GM12873 (cell line): ENCODE data around the gene TNIP2.

Experiments
- TF ChIP-seq, protein P1 (sequence below): IDR thresholded peaks from 2 replicates; pipeline ENCODE4 v1.5.1; 2012; ENCODE audit warnings: low read depth, mild to moderate bottlenecking, moderate library complexity, low read length, control low read depth; ENCODE audit not compliant: insufficient read depth; ENCODE audit errors: missing control alignments

Gene TNIP2

DNA sequence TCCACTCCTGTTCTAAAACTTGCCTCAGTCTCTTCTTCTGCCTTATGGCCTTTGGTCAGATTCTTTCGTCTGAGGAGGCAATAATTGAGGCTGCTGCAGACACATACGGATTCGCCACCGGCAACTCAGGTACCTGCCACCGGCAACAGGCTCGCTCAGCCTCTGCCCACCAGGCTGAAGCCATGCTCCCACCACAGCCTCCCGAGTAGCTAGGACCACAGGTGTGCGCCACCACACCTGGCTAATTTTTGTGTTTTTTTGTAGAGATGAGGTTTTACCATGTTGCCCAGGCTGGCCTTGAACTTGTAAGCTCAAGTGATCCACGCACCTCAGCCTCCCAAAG, 26.6 kb downstream of the TNIP2 start:
- TF ChIP-seq, protein P1, sequence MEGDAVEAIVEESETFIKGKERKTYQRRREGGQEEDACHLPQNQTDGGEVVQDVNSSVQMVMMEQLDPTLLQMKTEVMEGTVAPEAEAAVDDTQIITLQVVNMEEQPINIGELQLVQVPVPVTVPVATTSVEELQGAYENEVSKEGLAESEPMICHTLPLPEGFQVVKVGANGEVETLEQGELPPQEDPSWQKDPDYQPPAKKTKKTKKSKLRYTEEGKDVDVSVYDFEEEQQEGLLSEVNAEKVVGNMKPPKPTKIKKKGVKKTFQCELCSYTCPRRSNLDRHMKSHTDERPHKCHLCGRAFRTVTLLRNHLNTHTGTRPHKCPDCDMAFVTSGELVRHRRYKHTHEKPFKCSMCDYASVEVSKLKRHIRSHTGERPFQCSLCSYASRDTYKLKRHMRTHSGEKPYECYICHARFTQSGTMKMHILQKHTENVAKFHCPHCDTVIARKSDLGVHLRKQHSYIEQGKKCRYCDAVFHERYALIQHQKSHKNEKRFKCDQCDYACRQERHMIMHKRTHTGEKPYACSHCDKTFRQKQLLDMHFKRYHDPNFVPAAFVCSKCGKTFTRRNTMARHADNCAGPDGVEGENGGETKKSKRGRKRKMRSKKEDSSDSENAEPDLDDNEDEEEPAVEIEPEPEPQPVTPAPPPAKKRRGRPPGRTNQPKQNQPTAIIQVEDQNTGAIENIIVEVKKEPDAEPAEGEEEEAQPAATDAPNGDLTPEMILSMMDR, result no peak

DNA sequence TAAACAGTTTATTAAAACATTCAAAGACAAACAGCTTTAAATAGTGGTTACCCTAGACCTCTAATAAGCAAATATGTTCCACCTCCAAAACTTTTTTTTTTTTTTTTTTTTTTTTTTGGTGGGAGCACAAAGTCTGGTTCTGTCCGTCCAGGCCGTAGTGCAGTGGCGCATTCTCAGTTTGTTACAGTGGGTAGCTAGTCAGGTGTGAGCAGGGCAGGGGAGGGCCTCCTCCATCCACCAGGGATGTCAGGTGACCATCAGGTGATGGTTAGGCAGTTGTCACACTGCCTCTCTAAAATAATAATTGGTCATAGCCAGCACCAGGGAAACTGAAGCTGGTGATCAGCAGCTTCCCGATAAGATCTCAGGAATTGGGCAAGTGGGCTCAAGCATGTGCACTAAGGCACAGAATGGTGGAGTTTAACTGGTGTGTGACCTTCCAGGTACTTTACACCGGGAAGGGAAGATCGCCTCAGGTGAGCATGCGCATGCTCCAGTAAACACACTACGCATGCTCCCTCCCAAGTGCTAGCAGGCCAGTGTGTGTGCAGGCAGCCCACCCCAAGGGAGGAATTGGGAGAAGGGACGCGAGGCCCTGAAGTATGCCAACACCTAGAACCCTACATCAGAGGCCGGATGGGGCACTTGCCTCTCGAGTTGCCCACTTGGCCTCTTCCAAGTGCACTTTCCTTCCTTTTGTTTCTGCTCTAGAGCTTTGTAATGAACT, 27.2 kb downstream of the TNIP2 start:
- TF ChIP-seq, protein P1, result no peak

DNA sequence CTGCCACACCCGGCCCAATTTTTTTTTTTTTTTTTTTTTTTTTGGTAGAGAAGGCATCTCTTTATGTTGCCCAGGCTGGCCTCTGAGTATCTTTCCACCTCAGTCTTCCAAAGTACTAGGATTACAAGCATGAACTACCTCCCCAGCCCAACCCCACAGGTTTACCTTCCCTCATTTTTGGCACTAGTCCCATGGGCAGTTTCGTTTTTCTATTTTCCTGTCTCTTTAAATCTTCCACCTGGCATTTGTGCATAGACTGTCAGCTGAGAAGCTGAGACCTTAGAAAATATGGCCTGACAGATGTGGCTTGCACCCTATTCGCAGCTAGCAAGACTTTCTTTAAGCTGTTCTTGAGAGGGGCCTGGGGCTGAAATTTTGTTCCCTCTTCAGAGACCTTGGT, 27.9 kb downstream of the TNIP2 start:
- TF ChIP-seq, protein P1, result no peak

DNA sequence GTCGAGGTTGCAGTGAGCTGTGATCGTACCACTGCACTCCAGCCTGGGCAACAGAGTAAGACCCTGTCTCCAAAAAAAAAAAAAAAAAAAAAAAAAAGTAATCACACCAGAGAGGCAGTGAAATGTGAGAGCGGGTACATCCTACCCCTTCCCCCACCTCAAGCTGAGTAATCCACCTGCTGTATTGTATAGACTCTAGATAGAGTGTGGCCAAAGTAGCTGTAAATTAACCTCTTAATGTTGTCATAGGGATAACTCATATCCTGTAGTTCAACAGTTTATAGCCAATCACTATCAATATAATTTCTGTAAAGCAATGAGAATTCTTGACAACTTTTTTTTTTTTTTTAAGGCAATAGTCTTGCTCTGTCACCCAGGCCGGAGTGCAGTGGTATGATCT, 30.8 kb downstream of the TNIP2 start:
- TF ChIP-seq, protein P1, result no peak

DNA sequence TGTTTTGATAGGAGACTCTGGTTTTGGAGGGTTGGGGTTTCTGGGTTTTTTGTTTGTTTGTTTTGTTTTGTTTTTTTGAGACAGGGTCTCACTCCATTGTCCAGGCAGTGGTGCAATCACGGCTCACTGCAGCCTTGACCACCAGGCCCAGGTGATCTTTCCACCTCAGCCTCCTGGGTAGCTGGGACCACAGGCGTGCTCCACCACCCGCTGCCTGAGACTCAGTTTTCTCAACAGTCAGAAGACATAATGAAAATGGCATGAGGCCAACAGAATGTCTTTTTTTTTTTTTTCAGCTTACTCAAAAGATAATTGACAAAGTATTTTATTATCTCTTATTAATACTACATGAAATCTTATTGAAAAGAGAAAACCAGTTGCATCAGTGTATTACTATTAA, 32.4 kb downstream of the TNIP2 start:
- TF ChIP-seq, protein P1, result no peak

DNA sequence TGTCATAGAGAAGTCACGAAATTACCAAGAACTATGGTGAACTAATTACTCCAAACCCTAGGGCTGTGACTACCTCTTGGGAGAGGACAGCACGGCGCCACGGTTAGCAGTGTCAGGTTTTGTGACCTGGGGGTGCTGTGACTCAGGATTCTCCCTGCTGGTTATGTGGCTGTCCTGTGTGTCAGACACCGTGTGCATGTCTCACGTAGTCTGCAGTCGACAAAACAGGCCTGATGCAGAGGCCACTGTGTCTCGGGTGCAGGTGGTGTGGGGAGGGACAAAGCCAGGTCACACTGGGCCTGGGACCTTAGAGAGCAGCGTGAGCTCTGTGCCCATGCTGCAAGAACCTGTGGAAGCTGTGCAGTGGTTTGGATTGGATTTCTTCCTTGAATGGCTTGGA, 34.1 kb downstream of the TNIP2 start:
- TF ChIP-seq, protein P1, result no peak

DNA sequence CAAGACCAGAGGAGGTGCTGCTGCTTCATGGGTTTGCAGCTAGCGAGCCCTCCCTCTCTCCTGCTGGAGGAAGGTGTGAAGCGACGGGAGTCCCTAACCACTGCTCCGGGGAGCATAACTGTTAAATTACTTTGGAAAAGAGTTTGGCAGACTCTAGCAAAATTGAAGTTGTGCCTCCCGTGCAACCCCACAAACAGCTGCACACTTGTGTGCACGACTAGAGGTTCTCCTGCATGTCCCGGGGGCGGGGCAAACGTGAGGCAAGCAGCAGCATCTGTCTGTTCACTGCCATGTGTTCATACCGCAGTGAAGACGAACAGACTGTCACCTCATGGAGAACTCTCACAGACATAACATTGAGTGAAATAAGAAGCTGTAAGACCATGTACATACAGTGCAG, 34.5 kb downstream of the TNIP2 start:
- TF ChIP-seq, protein P1, result no peak
